ENCODE results near the gene TNFSF15. TPM values are rescaled to one million over a fixed set of nuclear protein-coding genes. Genes with fewer than 3 reads are reported as not detected.

TNFSF15 gene
- total RNA-seq, 1 donor from 2014 or later = 0.56 TPM

DNA sequence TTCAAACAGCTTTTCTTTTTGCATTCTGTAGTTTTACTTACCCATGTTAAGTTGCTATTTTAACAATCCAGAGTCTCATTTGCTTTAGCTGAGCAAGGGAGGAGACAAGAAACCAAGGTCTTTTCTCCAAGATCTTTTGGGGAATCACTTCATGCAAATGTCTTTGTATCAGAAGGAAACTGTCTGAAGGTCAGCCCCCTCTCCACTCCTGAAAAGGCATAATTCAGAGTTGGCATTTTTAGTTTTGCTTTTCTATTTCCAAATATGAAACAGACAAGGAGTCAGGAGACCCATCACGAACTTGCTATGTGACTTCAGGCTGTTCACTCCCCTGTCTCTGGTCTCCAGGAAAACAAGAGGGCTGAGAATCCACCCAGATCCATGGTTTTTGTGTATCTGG, 12.3 kb upstream of the TNFSF15 start:
- DNase-seq (ENCODE audit: extremely low spot score, unreplicated experiment) = no peak
- Mint-ChIP-seq H3K4me3 (ENCODE audit: unreplicated experiment) (no peak overlapping the region), H3K4me1 (ENCODE audit: unreplicated experiment) (no peaks in the 10 kb centered on the region), H3K36me3 (ENCODE audit: unreplicated experiment) (no peaks in the 10 kb centered on the region), H3K27me3 (ENCODE audit: unreplicated experiment) (no peaks in the 10 kb centered on the region), H3K27ac (ENCODE audit: unreplicated experiment) (no peak overlapping the region), H3K9me3 (ENCODE audit: unreplicated experiment) (no peaks in the 10 kb centered on the region)
- TF ChIP-seq, protein P1, sequence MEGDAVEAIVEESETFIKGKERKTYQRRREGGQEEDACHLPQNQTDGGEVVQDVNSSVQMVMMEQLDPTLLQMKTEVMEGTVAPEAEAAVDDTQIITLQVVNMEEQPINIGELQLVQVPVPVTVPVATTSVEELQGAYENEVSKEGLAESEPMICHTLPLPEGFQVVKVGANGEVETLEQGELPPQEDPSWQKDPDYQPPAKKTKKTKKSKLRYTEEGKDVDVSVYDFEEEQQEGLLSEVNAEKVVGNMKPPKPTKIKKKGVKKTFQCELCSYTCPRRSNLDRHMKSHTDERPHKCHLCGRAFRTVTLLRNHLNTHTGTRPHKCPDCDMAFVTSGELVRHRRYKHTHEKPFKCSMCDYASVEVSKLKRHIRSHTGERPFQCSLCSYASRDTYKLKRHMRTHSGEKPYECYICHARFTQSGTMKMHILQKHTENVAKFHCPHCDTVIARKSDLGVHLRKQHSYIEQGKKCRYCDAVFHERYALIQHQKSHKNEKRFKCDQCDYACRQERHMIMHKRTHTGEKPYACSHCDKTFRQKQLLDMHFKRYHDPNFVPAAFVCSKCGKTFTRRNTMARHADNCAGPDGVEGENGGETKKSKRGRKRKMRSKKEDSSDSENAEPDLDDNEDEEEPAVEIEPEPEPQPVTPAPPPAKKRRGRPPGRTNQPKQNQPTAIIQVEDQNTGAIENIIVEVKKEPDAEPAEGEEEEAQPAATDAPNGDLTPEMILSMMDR (IDR thresholded peaks at IDR 0.05) = no peak

DNA sequence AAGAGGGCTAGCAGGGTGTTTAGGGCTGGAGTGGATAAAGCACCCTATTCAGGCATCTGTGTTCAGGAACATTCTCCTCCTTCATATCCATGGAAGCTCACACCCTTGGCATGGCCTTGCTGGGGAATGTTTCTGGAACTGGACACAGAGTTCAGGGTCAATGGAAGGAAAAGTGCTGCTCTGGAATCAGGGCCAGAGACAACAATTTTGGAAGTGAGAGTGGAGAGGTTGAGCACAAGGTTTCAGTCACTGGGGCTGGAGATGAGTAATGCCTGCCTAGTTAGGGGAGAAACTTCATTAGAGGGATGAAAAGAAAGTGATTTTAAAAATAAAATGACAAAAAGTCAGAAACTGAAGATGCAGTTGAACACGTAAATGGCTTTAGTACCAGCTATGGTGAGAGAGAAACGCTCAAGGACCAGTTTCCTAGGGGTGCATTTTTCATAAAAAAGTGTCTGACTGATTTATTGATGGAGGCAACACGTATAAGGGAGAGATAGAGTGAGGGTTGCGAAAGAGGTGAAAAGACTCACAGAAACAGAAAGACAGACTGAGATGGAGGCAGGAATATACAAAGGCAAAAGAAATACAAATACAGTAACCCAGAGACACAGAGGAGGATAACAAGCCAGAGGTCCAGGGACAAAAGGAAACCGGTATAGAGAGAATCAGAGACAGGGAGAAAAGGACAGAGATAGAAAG, 8.0 kb upstream of the TNFSF15 start:
- DNase-seq (ENCODE audit: extremely low spot score, unreplicated experiment) = no peak
- H3K27ac Mint-ChIP-seq (ENCODE audit: unreplicated experiment) = no peak overlapping the region

DNA sequence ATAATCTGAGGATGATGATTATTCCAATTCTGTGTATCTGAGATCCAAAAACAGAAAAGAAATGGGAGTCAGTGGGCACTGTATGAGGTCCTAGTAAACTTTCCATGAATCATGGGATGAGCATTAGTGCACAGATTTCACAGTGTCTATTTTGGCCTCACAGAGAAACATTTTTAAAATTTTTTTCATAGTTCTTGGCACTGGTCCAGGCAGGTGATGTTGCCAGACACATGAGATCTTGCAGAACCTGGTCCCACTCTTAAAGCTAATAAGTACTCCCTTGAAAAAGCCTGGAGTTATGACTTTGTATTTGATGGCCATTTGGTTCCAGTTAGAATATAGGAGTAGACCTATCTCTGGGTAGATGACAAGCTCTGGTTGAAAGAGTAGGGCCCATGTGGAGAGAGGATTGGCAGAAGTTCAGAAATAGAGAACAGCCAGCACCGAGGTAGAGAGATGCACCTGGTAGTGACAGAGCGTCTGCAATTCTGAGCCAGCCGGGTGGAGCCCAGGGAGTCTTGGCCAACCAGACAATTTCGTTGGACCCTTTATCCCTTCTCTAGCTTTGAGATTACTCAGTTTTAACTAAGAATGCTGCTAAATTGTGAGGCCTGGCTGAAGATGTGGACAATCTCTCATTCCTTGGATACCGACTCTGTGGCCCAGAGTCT, 6.3 kb upstream of the TNFSF15 start:
- no peaks in the 10 kb centered on the region for H3K27me3 Mint-ChIP-seq (ENCODE audit: unreplicated experiment)
- no peaks in the 10 kb centered on the region for H3K36me3 Mint-ChIP-seq (ENCODE audit: unreplicated experiment)
- no peaks in the 10 kb centered on the region for H3K9me3 Mint-ChIP-seq (ENCODE audit: unreplicated experiment)
- no peak for DNase-seq (ENCODE audit: extremely low spot score, unreplicated experiment)
- H3K4me1 Mint-ChIP-seq (ENCODE audit: unreplicated experiment) = no peaks in the 10 kb centered on the region
- no peak overlapping the region for H3K4me3 Mint-ChIP-seq (ENCODE audit: unreplicated experiment)
- no peak overlapping the region for H3K27ac Mint-ChIP-seq (ENCODE audit: unreplicated experiment)
- TF ChIP-seq, protein P1 (IDR thresholded peaks at IDR 0.05) = no peak

More for the DNA sequence above, 8.0 kb upstream of the TNFSF15 start:
- H3K36me3 Mint-ChIP-seq (ENCODE audit: unreplicated experiment) = no peaks in the 10 kb centered on the region
- no peaks in the 10 kb centered on the region for H3K9me3 Mint-ChIP-seq (ENCODE audit: unreplicated experiment)
- H3K4me3 Mint-ChIP-seq (ENCODE audit: unreplicated experiment) = no peak overlapping the region
- H3K4me1 Mint-ChIP-seq (ENCODE audit: unreplicated experiment) = no peaks in the 10 kb centered on the region
- H3K27me3 Mint-ChIP-seq (ENCODE audit: unreplicated experiment) = no peaks in the 10 kb centered on the region
- TF ChIP-seq, protein P1 (IDR thresholded peaks at IDR 0.05) = no peak

DNA sequence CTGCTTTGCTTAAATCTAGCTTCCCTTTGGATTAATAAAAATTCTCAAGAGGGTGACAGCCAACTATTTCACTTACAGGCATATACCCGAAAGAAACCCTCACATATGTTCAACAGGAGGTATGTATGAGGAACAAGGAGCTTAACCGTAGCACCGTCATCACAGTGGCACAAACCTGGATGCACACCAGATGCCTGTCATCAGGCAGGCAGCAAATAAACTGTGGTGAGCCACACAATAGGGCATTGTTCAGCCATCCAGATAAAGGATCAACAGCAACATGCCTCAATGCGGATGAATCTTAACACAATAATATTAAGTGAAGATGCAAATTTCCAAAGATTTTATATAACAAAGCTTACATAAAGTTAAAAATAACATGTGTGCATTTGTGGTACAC, 5.5 kb upstream of the TNFSF15 start:
- H3K27ac Mint-ChIP-seq (ENCODE audit: unreplicated experiment) = no peak overlapping the region
- no peaks in the 10 kb centered on the region for H3K27me3 Mint-ChIP-seq (ENCODE audit: unreplicated experiment)
- no peak for DNase-seq (ENCODE audit: extremely low spot score, unreplicated experiment)
- H3K36me3 Mint-ChIP-seq (ENCODE audit: unreplicated experiment) = no peaks in the 10 kb centered on the region
- TF ChIP-seq, protein P1 (IDR thresholded peaks at IDR 0.05) = no peak
- H3K4me3 Mint-ChIP-seq (ENCODE audit: unreplicated experiment) = no peak overlapping the region
- no peaks in the 10 kb centered on the region for H3K9me3 Mint-ChIP-seq (ENCODE audit: unreplicated experiment)
- peaks cover 5% of the 10 kb centered on the region for H3K4me1 Mint-ChIP-seq (ENCODE audit: unreplicated experiment)

DNA sequence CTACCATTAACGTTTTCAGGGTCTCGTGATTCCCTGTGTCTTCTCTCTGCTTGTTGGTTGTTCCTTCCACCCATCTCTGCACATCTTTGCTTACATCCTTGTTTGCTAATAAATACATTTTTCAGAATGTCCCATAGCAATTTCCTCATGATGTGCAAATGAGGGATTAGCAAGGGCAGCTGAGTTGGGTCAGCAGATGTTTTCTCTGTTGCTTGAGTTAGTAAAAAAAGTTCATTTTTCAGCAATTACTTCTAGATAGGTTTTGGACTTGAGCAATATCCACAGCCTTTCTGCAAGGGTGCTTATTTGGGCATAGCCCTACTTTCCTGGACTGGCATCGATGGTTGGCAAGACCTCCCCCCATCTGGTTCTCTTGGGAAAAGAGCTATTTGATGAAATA, 4.8 kb upstream of the TNFSF15 start:
- Mint-ChIP-seq H3K4me1 (ENCODE audit: unreplicated experiment) (peaks cover 12% of the 10 kb centered on the region), H3K27ac (ENCODE audit: unreplicated experiment) (no peak overlapping the region), H3K4me3 (ENCODE audit: unreplicated experiment) (no peak overlapping the region), H3K36me3 (ENCODE audit: unreplicated experiment) (no peaks in the 10 kb centered on the region), H3K27me3 (ENCODE audit: unreplicated experiment) (no peaks in the 10 kb centered on the region), H3K9me3 (ENCODE audit: unreplicated experiment) (no peaks in the 10 kb centered on the region)
- DNase-seq (ENCODE audit: extremely low spot score, unreplicated experiment) = no peak
- TF ChIP-seq, protein P1 (IDR thresholded peaks at IDR 0.05) = no peak
